Prostate gland (tissue), 2 donors: Measurements from ENCODE around the gene BICDL2. TPM values are rescaled to one million over a fixed set of nuclear protein-coding genes. Genes with fewer than 3 reads are reported as not detected.
A peak's percentile ranks its signal among the peaks of the same experiment; 100 is the strongest.

Source experiments
- DNase-seq: peaks from one replicate; pipeline ENCODE4 v3.0.0-alpha.2; 2019; ENCODE audit warnings: low spot score
- H3K27ac ChIP-seq, 2 donors: fragments of 200-600 bp; sonication (generic); 2 replicates each; pipeline ENCODE4 v1.5.1; 2017 to 2019
- H3K27me3 ChIP-seq: fragments of 200-600 bp; sonication (generic); replicated peaks from 2 replicates; pipeline ENCODE4 v1.5.1; 2019; ENCODE audit not compliant: insufficient read depth
- H3K36me3 ChIP-seq, 2 donors: fragments of 200-600 bp; sonication (generic); 1 replicate in 1 of 2; 2 replicates in 1 of 2; pipeline versions ENCODE4 v1.5.1 to v1.8.1; 2017 to 2019
- H3K4me1 ChIP-seq: fragments of 200-600 bp; sonication (generic); replicated peaks from 2 replicates; pipeline ENCODE4 v1.5.1; 2019
- H3K4me3 ChIP-seq, 2 donors: fragments of 200-600 bp; sonication (generic); 2 replicates each; pipeline ENCODE4 v1.5.1; 2017 to 2019
- H3K9me3 ChIP-seq: fragments of 200-600 bp; sonication (generic); 2 replicates; pipeline ENCODE4 v1.5.1; 2017
- CTCF ChIP-seq, 4 experiments: fragments of 200-600 bp in 2 of 4; fragments of 450-650 bp in 2 of 4; sonication (generic) in 2 of 4; IDR thresholded peaks; 1 replicate in 3 of 4; 2 replicates in 1 of 4; pipeline ENCODE4 v1.5.1; 2016 to 2019; ENCODE audit warnings: antibody characterized with exemption in 4 of 4, mild to moderate bottlenecking in 2 of 4, moderate library complexity in 2 of 4
- POLR2A ChIP-seq: fragments of 450-650 bp; IDR thresholded peaks from one replicate; pipeline ENCODE4 v1.6.1; 2016; ENCODE audit warnings: antibody characterized with exemption, mild to moderate bottlenecking
- POLR2AphosphoS5 ChIP-seq: sonication (generic); formaldehyde crosslinking; IDR thresholded peaks from one replicate; pipeline ENCODE4 v1.6.1; 2017; ENCODE audit warnings: antibody characterized with exemption
- WGBS: methylation state at CpG from one replicate; pipeline ENCODE4 v1.1.5; 2018; 5-methylcytosine and 5-hydroxymethylcytosine counted together
- intact Hi-C: fragments of 100-400 bp; cut with DNase I; formaldehyde crosslinking; loops from one replicate; pipeline ENCODE4 v1.14.2; 2022
- total RNA-seq, 2 donors: library from RNA; depleted of rRNA; stranded (reverse); fragments of >200 nt; gene quantifications; one replicate each; pipeline ENCODE4 v1.1.0, GENCODE V29; 2016

The BICDL2 gene
- total RNA-seq, 2 donors from 2014 or later: 54.6 to 59.6 TPM

DNA sequence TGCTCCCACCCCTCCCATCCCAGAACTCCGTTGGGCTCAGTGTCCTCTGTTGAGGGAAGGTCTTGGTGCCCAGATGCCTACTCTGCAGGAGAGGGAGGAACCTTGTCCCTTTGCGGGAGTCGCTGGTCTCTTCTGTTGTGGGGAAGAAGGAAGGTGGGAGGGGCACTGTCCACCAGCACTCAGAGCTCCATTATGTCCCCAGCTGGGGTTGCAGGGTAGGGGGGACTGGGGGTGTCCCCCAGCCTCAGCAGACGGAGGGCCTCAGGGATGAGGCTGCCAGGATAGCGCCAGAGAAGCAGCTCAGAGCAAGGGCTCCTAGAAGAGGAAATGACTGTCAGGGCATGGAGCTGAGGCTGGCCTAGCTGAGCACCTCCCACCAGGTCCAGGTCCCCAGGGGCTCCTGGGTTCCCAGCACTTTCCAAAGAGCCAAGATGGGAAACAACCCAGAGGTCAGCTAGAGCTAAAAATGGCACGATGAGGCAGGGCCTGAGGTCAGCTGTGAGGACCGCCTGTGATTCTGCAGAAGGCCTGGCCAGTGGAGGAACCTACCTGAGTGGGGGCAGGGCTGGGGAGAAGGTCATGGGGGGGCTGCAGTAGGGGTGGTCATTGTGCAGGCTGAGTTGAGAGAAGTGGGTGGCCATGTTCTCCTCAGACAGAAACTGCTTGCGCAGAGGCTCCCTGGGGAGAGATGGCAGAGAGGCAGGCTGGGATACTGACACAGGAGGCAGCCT is 13.9 kb downstream of the BICDL2 start:
- no peak for TF ChIP-seq CTCF (IDR thresholded peaks at IDR 0.05)
- TF ChIP-seq POLR2A: no peak
- TF ChIP-seq POLR2AphosphoS5: no peak
- Histone ChIP-seq H3K27ac (peak overlapping the region; percentile 89 to 94), H3K9me3 (no peaks in the 10 kb centered on the region)

GRCh38 chr16:3022208-3022683 is 14.5 kb downstream of the BICDL2 start:
- intact Hi-C loops: no loop called here
- WGBS: 4% methylated on average over 8 of the region's 8 CpGs
- H3K4me1 ChIP-seq: peaks cover 21% of the 10 kb centered on the region

More for the DNA sequence above, 13.9 kb downstream of the BICDL2 start:
- Histone ChIP-seq H3K4me1 (peaks cover 22% of the 10 kb centered on the region), H3K36me3 (no peaks in the 10 kb centered on the region), H3K4me3 (peak overlapping the region; percentile 38 to 63), H3K27me3 (no peaks in the 10 kb centered on the region)
- DNase-seq: no peak
- 36% methylated on average over 8 of the region's 8 CpGs for WGBS
- intact Hi-C loops: no loop called here

DNA sequence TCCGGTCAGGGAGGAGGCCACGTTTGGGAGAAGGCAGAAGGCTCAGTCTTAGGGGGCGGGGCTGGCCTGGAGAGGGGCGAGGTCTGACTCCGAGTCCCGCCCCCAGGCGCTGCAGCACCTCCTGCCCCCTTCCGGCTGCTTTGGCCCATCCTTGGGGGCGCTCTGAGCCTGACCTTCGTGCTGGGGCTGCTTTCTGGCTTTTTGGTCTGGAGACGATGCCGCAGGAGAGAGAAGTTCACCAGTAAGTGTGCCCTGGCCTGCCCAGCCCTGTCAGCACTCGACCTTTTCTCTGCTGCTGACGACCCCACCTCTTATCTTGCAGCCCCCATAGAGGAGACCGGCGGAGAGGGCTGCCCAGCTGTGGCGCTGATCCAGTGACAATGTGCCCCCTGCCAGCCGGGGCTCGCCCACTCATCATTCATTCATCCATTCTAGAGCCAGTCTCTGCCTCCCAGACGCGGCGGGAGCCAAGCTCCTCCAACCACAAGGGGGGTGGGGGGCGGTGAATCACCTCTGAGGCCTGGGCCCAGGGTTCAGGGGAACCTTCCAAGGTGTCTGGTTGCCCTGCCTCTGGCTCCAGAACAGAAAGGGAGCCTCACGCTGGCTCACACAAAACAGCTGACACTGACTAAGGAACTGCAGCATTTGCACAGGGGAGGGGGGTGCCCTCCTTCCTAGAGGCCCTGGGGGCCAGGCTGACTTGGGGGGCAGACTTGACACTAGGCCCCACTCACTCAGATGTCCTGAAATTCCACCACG is 15.1 kb downstream of the BICDL2 start:
- peak; percentile 57 for DNase-seq
- Histone ChIP-seq H3K27me3 (no peaks in the 10 kb centered on the region), H3K4me3 (peak overlapping the region; percentile 48 to 54), H3K27ac (peak overlapping the region; percentile 89 to 94), H3K4me1 (peaks cover 21% of the 10 kb centered on the region), H3K9me3 (no peaks in the 10 kb centered on the region), H3K36me3 (no peaks in the 10 kb centered on the region)
- intact Hi-C loops: no loop called here
- WGBS: 7% methylated on average over 25 of the region's 25 CpGs
- TF ChIP-seq POLR2AphosphoS5 (no peak), POLR2A (no peak), CTCF (IDR thresholded peaks at IDR 0.05) (peak in 3 of 4 experiments; percentile 20 to 42 (median 41))

More at GRCh38 chr16:3022208-3022683, 14.5 kb downstream of the BICDL2 start:
- Histone ChIP-seq H3K9me3 (no peaks in the 10 kb centered on the region), H3K27me3 (no peaks in the 10 kb centered on the region), H3K36me3 (no peaks in the 10 kb centered on the region), H3K4me3 (peak overlapping the region; percentile 48 to 54), H3K27ac (peak overlapping the region; percentile 89 to 94)
- DNase-seq: peak; percentile 86
- TF ChIP-seq CTCF (IDR thresholded peaks at IDR 0.05) (no peak), POLR2AphosphoS5 (peak; percentile 82)

- Histone ChIP-seq H3K36me3 (no peaks in the 10 kb centered on the region), H3K4me3 (peak overlapping the region; percentile 48 to 54), H3K27me3 (no peaks in the 10 kb centered on the region), H3K4me1 (peaks cover 21% of the 10 kb centered on the region), H3K27ac (peak overlapping the region; percentile 89 to 94), H3K9me3 (no peaks in the 10 kb centered on the region)
- intact Hi-C loops: no loop called here
- no peak for TF ChIP-seq POLR2A
- TF ChIP-seq CTCF (IDR thresholded peaks at IDR 0.05): no peak
- peak; percentile 82 for TF ChIP-seq POLR2AphosphoS5
- WGBS: 1% methylated on average over 51 of the region's 57 CpGs
- peak; percentile 73 for DNase-seq
These were observed 15.9 kb downstream of the BICDL2 start for GRCh38 chr16:3020604-3021448.
